AG09309 (cell line): ENCODE data around the gene NRIP3.
"Not testable (repeated sequence)": the region's sequence is repeated elsewhere in the genome, so short reads cannot be mapped to it uniquely, and the experiment has no call there.

Experiments
- DNase-seq: peaks from one replicate; pipeline ENCODE4 v3.0.0-alpha.2; 2010; ENCODE audit warnings: low read depth
- H3K4me3 ChIP-seq: 2 replicates; pipeline ENCODE4 v1.5.1; 2011; ENCODE audit warnings: mild to moderate bottlenecking, low read depth, low read length, moderate library complexity; ENCODE audit not compliant: control insufficient read depth
- TF ChIP-seq, protein P1 (sequence below): IDR thresholded peaks from 2 replicates; pipeline ENCODE4 v1.5.1; 2011; ENCODE audit warnings: mild to moderate bottlenecking, low read depth, low read length, inconsistent platforms; ENCODE audit not compliant: insufficient read depth, control insufficient read depth; ENCODE audit errors: missing control alignments

NRIP3 gene

DNA sequence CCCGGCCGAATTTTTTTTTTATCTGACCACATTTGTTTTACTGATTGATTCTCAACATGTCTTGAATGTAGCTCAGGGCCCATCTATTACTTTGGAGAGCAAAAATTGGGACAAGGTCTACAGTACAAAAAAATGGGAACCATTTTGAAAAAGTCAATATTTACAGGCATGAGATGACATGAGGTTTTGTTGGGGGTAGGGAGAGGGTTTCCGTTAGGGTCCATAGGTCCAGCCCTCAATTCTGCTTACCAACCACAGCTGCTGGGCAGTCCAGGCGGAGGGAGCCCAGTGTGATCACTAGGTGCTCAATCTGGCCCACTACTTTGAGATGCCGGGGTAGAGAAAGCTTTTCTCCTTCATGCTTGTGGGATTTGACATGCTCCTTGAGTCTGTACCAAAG is 18.3 kb downstream of the NRIP3 start:
- TF ChIP-seq, protein P1, sequence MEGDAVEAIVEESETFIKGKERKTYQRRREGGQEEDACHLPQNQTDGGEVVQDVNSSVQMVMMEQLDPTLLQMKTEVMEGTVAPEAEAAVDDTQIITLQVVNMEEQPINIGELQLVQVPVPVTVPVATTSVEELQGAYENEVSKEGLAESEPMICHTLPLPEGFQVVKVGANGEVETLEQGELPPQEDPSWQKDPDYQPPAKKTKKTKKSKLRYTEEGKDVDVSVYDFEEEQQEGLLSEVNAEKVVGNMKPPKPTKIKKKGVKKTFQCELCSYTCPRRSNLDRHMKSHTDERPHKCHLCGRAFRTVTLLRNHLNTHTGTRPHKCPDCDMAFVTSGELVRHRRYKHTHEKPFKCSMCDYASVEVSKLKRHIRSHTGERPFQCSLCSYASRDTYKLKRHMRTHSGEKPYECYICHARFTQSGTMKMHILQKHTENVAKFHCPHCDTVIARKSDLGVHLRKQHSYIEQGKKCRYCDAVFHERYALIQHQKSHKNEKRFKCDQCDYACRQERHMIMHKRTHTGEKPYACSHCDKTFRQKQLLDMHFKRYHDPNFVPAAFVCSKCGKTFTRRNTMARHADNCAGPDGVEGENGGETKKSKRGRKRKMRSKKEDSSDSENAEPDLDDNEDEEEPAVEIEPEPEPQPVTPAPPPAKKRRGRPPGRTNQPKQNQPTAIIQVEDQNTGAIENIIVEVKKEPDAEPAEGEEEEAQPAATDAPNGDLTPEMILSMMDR, result no peak
- no peak for DNase-seq
- no peak overlapping the region for H3K4me3 ChIP-seq

DNA sequence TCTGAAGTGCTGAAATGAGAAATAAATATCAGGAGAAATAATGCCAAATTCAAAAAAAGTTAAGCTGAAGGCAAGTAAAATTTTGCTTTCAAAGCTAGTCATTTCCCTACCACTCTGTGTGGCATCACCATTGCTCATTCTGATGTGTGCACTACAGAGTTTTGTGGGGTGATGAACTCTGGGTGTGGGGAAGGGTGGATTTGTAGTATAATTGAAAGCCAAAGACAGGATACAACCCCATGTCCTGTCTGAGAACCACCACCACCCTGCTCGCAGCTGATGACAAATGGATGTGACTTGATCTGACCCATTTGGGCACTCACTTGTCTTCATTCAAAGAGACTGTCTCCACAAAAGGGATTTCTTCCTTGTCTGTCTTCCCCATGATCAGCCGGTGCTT is 20.2 kb downstream of the NRIP3 start:
- TF ChIP-seq, protein P1, result no peak
- no peak for DNase-seq
- no peak overlapping the region for H3K4me3 ChIP-seq

GRCh38 chr11:8980485-8980884 is 23.3 kb downstream of the NRIP3 start:
- no peak overlapping the region for H3K4me3 ChIP-seq
- DNase-seq, result no peak
- TF ChIP-seq, protein P1, result no peak

GRCh38 chr11:8979365-8979764 is 24.4 kb downstream of the NRIP3 start:
- not testable (repeated sequence) for H3K4me3 ChIP-seq, DNase-seq

- TF ChIP-seq, protein P1, result no peak
- no peak for DNase-seq
- H3K4me3 ChIP-seq, result no peak overlapping the region
These were observed 30.7 kb downstream of the NRIP3 start for GRCh38 chr11:8973121-8973520.

GRCh38 chr11:8971924-8972316 is 31.9 kb downstream of the NRIP3 start:
- DNase-seq, result no peak
- no peak overlapping the region for H3K4me3 ChIP-seq
- TF ChIP-seq, protein P1, result no peak

DNA sequence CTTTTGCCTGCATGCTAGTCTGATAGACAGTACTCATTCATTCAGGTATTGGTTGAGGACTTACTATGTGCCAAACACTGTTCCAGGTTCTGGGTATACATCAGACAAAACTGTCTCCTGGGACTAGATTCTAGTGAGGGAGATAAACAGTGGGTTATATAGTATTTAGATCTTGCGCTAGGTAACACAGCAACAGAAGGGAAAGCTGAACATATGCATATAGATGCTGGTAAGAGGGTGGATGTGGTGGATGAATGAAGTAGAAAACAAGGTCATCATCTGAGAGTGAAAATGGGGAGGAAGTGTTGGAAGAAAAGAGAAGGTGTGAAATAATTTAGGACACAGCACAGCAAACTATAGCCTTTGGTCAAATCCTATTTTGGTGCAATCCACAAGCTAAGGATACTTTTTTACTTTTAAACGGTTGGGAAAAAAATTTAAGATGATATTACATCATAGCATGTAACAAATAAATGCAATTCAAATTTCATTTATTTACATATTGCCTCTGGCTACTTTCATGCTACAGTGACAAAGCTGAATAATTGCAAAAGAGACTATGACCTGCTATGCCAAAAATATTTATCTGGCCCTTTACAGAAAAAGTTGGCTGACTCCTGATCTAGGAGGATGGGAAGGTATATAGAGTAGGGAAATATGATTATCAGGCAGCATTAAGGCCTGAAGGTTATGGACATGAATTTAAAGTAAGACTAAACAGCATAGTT is 32.4 kb downstream of the NRIP3 start:
- no peak overlapping the region for H3K4me3 ChIP-seq
- TF ChIP-seq, protein P1, result no peak
- DNase-seq, result no peak
